A549 (cell line): ENCODE data around the gene TMEM198.

ENCODE experiments used
- NFE2L2 ChIP-seq: fragments of 150-350 bp; conservative IDR thresholded peaks from 2 replicates; pipeline ENCODE4 v1.6.1; 2014; ENCODE audit warnings: low read length
- POLR2A ChIP-seq: IDR thresholded peaks from 2 replicates; pipeline ENCODE4 v1.6.1; 2012; ENCODE audit warnings: mild to moderate bottlenecking, low read length
- USF2 ChIP-seq: fragments of 450-650 bp; IDR thresholded peaks from 2 replicates; pipeline ENCODE4 v1.6.1; 2014; ENCODE audit warnings: antibody characterized with exemption

DNA sequence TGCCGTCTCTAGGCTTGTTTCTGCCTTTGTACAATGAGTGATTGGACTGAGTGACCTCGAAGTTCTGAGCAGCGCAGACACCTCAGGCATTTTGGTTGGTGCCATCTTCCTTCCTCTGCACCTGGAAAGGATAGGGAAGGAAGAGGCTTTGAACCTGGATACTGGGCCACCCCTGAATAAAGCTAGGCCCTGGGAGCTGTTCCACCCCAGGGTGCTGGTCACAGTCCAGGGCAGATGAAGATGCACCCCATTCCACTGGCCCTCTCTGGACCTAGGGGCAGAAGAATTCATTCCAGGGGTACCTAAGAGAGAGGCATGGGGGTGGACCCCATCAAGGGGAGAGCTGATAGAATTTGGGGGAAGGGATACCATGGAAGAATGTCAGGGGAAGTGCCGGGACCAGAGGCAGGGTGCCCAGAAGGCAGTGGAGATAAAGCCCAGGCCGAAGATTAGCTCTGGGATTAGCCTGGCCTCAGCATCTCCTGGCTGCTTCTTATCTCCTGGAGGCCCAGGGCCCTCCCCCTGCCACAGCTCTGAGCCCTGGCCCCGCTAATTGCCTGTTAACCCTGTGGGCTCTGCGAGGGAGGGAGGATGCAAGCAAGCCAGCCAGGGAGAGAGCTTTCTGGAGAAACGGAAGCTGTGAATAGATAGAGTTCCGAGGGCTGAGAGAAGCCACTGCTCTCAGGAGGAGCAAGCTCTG is 18.1 kb upstream of the TMEM198 start:
- TF ChIP-seq USF2: no peak
- TF ChIP-seq POLR2A: no peak
- TF ChIP-seq NFE2L2: no peak
